HG02798 (cell line): Measurements from ENCODE around the gene NPC1L1.
A peak's percentile ranks its signal among the peaks of the same experiment; 100 is the strongest.
"Not testable (repeated sequence)": the region's sequence is repeated elsewhere in the genome, so short reads cannot be mapped to it uniquely, and the experiment has no call there.

Experiments used
- ATAC-seq: cut with Tn5 transposase; IDR thresholded peaks from one replicate; pipeline ENCODE4 v1.9.1; 2021; ENCODE audit warnings: mild to moderate bottlenecking; ENCODE audit not compliant: unreplicated experiment, poor library complexity

NPC1L1 gene

GRCh38 chr7:44566680-44567079 is 25.6 kb upstream of the NPC1L1 start:
- no peak for ATAC-seq

GRCh38 chr7:44565795-44566559 is 24.8 kb upstream of the NPC1L1 start:
- peak; percentile 18 for ATAC-seq

DNA sequence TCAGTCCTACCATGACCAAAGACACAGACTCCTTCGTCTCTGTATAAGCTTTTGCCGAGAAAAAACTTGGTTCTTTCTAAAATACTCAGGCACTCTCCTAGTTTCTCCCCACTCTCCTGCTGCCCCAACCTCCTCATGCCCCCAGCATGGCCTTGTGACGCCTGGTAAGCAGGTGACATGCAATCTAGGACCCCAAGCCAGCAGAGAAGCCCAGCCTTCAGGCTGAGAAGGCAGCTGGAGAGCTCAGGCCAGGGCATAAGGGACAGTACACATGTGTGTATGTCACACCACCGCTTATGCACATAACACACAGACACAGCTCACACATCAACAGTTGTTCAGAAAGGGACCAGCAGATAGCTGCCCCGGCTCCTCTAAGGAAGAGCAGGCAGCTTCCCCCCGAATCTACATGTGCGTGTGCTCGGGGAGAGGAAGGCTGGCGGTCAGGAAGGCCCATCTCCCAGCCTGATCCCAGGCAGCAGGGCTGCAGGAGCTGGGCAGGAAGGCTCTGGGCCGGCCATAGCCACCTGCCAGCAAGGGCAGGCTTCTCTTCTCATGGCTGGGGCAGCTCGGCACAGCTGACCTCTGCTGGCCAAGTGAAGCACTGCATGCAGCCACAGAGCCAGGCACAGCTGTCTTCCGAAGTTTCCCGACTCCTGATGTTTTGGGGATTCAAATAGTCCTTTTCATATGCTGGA is 24.1 kb upstream of the NPC1L1 start:
- peak; percentile 78 for ATAC-seq

DNA sequence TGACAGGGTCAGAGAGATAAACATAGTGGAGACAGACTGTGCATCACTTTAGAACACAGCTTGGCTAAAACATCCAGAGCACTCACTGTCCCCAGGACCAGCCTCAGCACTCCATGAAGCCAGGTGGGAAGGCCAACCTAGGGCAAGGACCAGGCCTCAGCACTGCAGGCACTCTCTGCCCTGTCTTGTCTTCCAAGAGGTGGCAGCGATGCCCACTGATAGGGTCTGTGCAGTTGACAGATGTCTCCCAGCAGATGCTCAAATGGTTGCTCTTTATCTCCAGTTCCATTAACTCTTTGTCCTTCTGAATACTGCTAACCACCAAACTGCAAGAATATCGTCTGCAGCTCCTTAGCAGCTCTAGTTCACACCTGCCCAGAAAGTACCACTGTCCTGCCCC is 23.5 kb upstream of the NPC1L1 start:
- no peak for ATAC-seq

GRCh38 chr7:44563171-44563679 is 22.1 kb upstream of the NPC1L1 start:
- no peak for ATAC-seq

- ATAC-seq, result not testable (repeated sequence)
Measured at GRCh38 chr7:44562622-44562962, 21.5 kb upstream of the NPC1L1 start.

GRCh38 chr7:44561962-44562621 is 21.0 kb upstream of the NPC1L1 start:
- no peak for ATAC-seq

DNA sequence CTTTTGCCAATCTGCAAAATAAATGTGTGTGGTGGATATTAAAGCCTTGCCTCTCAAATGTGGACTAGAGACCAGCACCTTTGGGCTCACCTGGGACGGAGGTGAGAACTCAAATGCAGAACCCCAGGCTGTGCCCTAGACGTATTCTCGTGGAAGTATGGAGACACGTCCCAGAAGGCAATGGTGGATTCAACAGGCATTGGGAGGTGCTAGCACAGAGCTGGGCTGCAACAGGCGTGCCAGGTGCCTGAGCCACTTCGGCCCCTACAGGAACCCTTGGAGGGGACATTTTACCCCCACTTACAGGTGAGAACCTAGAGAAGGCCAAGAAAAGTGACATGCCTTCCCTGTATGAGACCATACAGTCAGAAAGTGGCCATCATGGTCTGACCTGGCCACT is 20.4 kb upstream of the NPC1L1 start:
- no peak for ATAC-seq

DNA sequence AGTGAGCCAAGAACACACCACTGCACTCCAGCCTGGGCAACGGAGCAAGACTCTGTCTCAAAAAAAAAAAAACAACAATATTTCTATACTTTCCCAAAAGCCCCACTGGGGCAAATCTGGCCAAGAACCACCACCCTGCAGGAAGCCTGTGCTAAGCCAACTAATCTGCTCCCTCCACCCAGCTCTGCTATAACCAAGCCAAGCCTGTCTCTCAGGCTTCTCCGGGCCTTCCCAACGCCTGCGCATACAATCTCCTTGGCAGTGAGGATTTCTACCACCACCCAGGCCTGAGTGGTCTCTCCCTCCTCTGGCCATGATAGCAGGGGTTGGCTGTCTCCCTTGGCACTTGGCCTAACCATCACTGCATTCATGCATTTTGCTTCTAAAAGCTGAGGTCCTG is 18.4 kb upstream of the NPC1L1 start:
- no peak for ATAC-seq

DNA sequence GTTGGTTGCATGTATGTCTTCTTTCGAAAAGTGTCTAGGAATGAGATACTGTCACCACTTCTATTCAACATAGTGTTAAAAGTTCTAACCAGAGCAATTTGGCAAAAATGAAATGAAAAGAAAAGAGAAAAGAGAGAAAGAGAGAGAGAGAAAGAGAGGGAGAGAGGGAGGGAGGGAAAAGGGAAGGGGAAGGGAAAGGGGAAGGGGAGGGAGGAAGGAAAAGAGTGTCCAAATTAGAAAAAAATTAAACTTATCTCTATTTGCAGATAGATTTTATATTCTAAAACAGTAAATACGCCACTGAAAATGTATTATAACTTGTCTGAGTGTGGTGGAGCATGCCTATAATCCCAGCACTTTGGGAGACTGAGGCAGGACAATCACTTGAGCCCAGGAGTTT is 16.4 kb upstream of the NPC1L1 start:
- no peak for ATAC-seq

- no peak for ATAC-seq
Measured at GRCh38 chr7:44555350-44555749, 14.2 kb upstream of the NPC1L1 start.

DNA sequence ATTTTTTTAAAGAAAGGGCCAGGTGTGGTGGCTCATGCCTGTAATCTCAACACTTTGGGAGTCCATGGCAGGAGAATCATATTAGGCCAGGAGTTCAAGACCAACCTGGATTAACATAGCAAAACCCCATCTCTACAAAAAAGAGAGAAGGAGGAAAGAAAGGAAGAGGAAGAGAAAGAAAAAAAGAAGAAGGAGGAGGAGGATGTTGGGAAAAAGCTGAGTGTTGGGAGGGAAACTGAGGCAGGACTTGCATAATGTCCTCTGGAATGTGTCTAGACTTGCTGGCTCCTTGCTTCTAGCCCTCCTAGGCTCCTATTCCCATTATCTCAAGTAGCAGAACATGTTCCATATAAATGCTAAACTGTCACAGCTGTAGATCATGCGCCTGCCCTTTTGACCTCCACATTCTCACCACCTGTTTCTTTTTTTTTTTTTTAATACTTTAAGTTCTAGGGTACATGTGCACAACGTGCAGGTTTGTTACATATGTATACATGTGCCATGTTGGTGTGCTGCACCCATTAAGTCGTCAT is 11.4 kb upstream of the NPC1L1 start:
- not testable (repeated sequence) for ATAC-seq

GRCh38 chr7:44549457-44549856 is 8.3 kb upstream of the NPC1L1 start:
- no peak for ATAC-seq

DNA sequence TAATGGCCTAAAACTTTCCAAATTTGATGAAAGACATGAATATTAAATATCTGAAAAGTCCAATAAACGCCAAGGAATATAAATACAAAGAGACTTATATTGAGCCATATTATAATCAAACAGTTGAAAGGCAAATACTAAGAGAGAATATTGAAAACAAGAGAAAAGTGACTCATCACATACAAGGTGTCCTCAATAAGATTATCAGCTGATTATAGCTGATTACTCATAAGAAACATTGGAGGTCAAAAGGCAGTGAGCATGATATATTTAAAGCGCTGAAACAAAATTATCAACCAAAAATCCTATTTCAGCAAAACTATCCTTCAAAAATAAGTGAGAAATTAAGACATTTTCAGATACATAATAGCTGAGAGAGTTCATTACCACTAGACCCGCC is 7.8 kb upstream of the NPC1L1 start:
- ATAC-seq, result no peak

- ATAC-seq, result no peak
Measured at GRCh38 chr7:44547536-44548231, 6.6 kb upstream of the NPC1L1 start.

DNA sequence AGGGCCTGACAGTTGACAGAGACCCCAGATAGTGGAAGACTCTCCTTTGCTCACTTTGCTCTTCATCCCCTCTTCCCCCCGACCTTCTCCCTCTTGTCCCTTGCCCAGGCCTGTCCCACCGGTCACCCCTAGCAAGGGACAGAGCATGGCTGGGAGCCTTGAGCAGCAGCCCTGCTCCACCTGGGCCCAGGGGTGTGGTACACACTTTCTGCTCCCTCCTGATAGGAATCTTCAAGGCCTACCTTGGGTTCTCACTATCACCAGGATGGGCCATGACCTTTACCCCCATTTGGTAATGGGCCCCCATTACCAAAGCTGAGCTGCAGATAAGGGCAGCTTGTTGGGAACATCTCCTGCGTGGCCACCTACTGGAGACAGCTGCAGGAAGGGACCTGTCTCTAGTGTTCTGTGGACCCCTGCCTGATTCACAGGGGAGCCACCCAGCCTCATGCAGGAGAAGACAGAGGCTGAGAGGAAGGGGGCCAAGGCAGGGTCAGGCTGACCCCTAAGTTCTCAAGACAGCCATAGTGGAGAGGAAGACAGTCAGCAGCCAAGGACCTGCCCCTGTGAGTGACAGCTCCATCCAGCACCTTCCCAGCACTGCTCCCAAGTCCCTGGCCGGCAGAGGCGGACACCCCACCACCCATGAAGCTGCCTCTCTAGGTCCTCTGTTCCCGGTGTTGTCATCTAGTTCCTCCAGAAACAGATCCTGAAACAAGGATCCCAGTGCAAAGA is 913 bp upstream of the NPC1L1 start:
- no peak for ATAC-seq

DNA sequence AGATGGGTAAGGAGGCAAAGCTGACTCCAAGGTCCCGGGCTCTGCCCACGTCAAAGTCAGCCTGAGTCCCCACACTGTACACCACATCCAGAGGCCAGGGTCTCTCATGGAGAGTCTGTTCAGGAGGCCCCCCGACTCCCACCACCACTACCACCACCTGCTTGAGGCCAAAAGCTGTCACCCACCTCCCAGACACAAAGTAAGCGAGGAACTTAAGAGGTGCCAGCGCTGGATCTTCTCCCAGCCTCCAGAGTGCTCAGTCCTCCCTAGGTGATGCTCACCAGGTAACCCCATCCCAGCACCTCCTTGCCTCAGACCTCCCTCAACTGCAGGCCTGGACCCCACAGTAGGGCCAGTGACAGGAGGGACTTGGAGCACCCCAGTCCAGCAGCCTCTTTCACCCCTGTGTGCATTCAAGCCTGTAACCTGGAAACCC is 520 bp downstream of the NPC1L1 start:
- no peak for ATAC-seq

DNA sequence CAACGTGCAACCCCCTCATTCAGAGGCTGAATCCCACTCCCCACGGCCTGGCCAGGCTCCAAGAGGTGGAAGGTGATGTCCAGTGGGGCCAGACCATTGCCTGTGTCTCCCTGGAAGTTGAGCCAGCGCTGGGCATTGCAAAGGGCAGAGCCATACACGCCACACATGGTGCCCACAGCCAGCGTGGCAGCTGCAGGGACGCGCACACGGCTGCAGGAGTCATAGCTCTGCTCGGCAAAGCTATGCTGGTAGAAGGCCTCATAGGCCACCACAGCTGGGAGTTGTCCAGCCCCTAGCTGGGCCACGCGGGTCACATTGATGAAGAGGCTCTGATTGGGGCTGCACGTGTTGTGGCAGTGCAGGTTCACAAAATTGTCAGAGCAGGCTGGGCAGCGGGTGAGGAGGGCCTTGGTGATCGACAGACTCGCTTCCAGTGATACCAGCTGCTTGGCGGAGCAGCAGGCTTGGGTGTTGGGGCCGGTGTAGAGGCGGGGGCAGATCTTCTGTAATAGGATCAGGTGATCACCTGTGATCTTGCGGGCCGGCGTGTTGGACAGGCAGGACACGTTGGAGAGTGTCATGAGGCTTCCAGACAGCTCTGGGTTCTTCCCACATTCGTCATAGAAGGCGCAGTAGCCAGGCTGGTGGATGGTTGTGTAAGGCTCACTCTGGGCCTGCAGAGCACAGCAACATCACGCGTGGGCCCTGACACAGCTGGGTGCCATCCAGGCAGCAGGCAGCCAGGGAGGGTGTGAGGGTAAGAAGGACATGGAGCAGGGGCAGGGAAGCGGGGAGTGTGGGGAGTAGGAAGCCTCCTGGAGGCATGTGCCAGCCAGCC is 1.2 kb downstream of the NPC1L1 start:
- no peak for ATAC-seq
